Skin of body (tissue), 3 donors: Measurements from ENCODE around the gene HTR3C. TPM values are rescaled to one million over a fixed set of nuclear protein-coding genes. Genes with fewer than 3 reads are reported as not detected.

ENCODE experiments used
- DNase-seq: peaks from one replicate; lab custom pipeline; 2025; lab: John Stamatoyannopoulos, UW
- small RNA-seq: library from RNA; depleted of rRNA; stranded (forward); fragments of <200 nt; gene quantifications from one replicate; pipeline ENCODE3, GENCODE V24; 2014; ENCODE audit warnings: low replicate concordance
- total RNA-seq: library from RNA; depleted of rRNA; stranded (reverse); fragments of >200 nt; gene quantifications from one replicate; pipeline ENCODE4 v1.2.3, GENCODE V29; 2014

Gene HTR3C
- total RNA-seq, 1 donor from 2014 or later, result not detected

- DNase-seq, result no peak
Observed at GRCh38 chr3:184085389-184085852, 32.6 kb downstream of the HTR3C start.

- no peak for DNase-seq
Observed at GRCh38 chr3:184092199-184092598, 39.4 kb downstream of the HTR3C start.

- no peak for DNase-seq
Observed at GRCh38 chr3:184096811-184097383, 44.0 kb downstream of the HTR3C start, which contains the start of gene HTR3E. Gene HTR3E, plus strand, starts transcription at chr3:184097064. Its CDS starts 466 bp downstream, at chr3:184097530.

GRCh38 chr3:184097556-184097955, 44.7 kb downstream of the HTR3C start:
- no peak for DNase-seq

- no peak for DNase-seq
Observed at GRCh38 chr3:184099806-184100686, 47.2 kb downstream of the HTR3C start.

Small RNAs within 50 kb of the gene (small RNA-seq; reads per million reads assigned to genes)
- gene RF00019, result not detected

Other genes starting within 250 kb of the HTR3C start
- 1.2 TPM for gene MAP6D1, start 227.5 kb upstream of the HTR3C start, total RNA-seq
- 30.9 TPM for gene PARL, start 168.2 kb upstream of the HTR3C start, total RNA-seq
- 26.0 TPM for gene ABCC5, start 35.2 kb upstream of the HTR3C start, total RNA-seq
- gene HTR3D, start 21.3 kb upstream of the HTR3C start, total RNA-seq, result not detected
- gene HTR3E, start 44.0 kb downstream of the HTR3C start, total RNA-seq, result not detected
- gene EIF2B5, start 82.3 kb downstream of the HTR3C start, total RNA-seq, result 28.7 TPM
- 23.9 TPM for gene DVL3, start 102.3 kb downstream of the HTR3C start, total RNA-seq
- gene AP2M1, start 121.8 kb downstream of the HTR3C start, total RNA-seq, result 135 TPM
- gene ABCF3, start 133.2 kb downstream of the HTR3C start, total RNA-seq, result 46.3 TPM
- 0.10 TPM for gene VWA5B2, start 176.5 kb downstream of the HTR3C start, total RNA-seq
- gene ALG3, start 195.9 kb downstream of the HTR3C start, total RNA-seq, result 13.8 TPM
- gene EEF1AKMT4, start 196.6 kb downstream of the HTR3C start, total RNA-seq, result 1.7 TPM
- not detected for gene CAMK2N2, start 208.5 kb downstream of the HTR3C start, total RNA-seq
- not detected for gene ECE2, start 223.0 kb downstream of the HTR3C start, total RNA-seq
- gene PSMD2, start 246.2 kb downstream of the HTR3C start, total RNA-seq, result 167 TPM